ENCODE results near the gene SRL.

DNA sequence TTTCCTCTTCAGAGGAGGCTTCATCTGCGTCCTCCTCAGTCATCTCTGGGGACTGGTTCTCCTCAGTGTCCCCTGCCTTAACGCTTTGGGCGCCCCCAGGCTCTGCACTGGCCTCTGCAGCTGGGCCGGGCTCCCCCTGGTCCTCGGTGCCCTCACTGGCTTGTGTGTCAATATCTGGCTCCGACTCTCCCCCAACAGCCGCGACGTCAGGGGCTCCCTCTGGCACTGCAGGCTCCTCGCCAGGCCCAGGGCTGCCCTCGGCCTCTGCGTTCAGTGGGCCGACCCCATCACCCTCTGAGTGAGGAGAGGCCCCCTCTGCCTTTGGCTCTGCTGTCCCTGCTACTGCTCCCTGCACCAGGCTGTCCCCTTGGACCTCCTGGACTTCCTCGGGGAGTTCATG lies 34.7 kb downstream of the SRL start:
- TF ChIP-seq, protein P1, sequence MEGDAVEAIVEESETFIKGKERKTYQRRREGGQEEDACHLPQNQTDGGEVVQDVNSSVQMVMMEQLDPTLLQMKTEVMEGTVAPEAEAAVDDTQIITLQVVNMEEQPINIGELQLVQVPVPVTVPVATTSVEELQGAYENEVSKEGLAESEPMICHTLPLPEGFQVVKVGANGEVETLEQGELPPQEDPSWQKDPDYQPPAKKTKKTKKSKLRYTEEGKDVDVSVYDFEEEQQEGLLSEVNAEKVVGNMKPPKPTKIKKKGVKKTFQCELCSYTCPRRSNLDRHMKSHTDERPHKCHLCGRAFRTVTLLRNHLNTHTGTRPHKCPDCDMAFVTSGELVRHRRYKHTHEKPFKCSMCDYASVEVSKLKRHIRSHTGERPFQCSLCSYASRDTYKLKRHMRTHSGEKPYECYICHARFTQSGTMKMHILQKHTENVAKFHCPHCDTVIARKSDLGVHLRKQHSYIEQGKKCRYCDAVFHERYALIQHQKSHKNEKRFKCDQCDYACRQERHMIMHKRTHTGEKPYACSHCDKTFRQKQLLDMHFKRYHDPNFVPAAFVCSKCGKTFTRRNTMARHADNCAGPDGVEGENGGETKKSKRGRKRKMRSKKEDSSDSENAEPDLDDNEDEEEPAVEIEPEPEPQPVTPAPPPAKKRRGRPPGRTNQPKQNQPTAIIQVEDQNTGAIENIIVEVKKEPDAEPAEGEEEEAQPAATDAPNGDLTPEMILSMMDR (IDR thresholded peaks at IDR 0.05), result no peak
- TF ChIP-seq POLR2A (IDR thresholded peaks at IDR 0.05; ENCODE audit: low read depth) (no peak), POLR2AphosphoS5 (IDR thresholded peaks at IDR 0.05) (no peak), EP300 (IDR thresholded peaks at IDR 0.05) (no peak)
